Panc1 (cell line): ENCODE measurements around the gene ENDOV. TPM values are rescaled to one million over a fixed set of nuclear protein-coding genes. Genes with fewer than 3 reads are reported as not detected.

ENCODE experiments used
- ATAC-seq: fragments of 200-7000 bp; cut with Tn5 transposase; 2 replicates; pipeline ENCODE4 v1.9.1; 2020; ENCODE audit warnings: mild to moderate bottlenecking, moderate library complexity
- BruUV-seq: library from RNA; stranded (reverse); fragments of 400-500 nt; replicated peaks from 2 replicates; lab custom pipeline; 2021; lab: Mats Ljungman, UMichigan
- CTCF ChIA-PET: fragments of 300-600 bp; sonication (Branson Sonifier 250); formaldehyde crosslinking; loops from one replicate; lab custom pipeline; 2022; ENCODE audit warnings: antibody characterized with exemption; lab: Charles Lee
- POLR2A ChIA-PET: fragments of 300-600 bp; sonication (Branson Sonifier 250); formaldehyde crosslinking; loops from one replicate; lab custom pipeline; 2022; ENCODE audit warnings: antibody characterized with exemption; lab: Charles Lee
- DNase-seq: peaks from one replicate; pipeline ENCODE4 v3.0.0-alpha.2; 2010; ENCODE audit warnings: low read depth, low spot score
- H3K27ac ChIP-seq: 2 replicates; pipeline ENCODE4 v1.5.1; 2011; ENCODE audit warnings: mild to moderate bottlenecking, low read length, inconsistent platforms
- H3K27me3 ChIP-seq: fragments of 200-500 bp; sonication (Bioruptor generic); 2 replicates; pipeline ENCODE4 v1.6.0; 2014; ENCODE audit warnings: low read length, inconsistent platforms; ENCODE audit not compliant: control insufficient read depth, insufficient read depth
- H3K36me3 ChIP-seq: fragments of 200-500 bp; sonication (Bioruptor generic); 2 replicates; pipeline ENCODE4 v1.5.1; 2014; ENCODE audit warnings: inconsistent platforms, mild to moderate bottlenecking, low read length, moderate library complexity; ENCODE audit not compliant: control insufficient read depth, insufficient read depth
- H3K4me1 ChIP-seq: 2 replicates; pipeline ENCODE4 v1.5.1; 2011; ENCODE audit warnings: inconsistent platforms, mild to moderate bottlenecking, low read length, moderate library complexity; ENCODE audit not compliant: control insufficient read depth, insufficient read depth
- H3K4me3 ChIP-seq, 2 experiments: 2 replicates each; pipeline ENCODE4 v1.5.1; 2011 to 2012; ENCODE audit warnings: low read depth in 2 of 2, low read length in 2 of 2, mild to moderate bottlenecking in 2 of 2, inconsistent platforms in 1 of 2, moderate library complexity in 1 of 2
- H3K9me3 ChIP-seq: fragments of 200-500 bp; sonication (Bioruptor generic); 2 replicates; pipeline ENCODE4 v1.5.1; 2014; ENCODE audit warnings: low read depth, mild to moderate bottlenecking, inconsistent platforms, low read length, moderate library complexity; ENCODE audit not compliant: control insufficient read depth, insufficient read depth
- POLR2AphosphoS5 ChIP-seq: IDR thresholded peaks from 2 replicates; pipeline ENCODE4 v1.6.1; 2012; ENCODE audit warnings: mild to moderate bottlenecking, low read depth, low read length, moderate library complexity
- REST ChIP-seq, 2 experiments: IDR thresholded peaks; 2 replicates each; pipeline ENCODE4 v1.6.1; 2011 to 2012; ENCODE audit warnings: low read depth in 2 of 2, control low read depth in 1 of 2, low read length in 1 of 2, mild to moderate bottlenecking in 1 of 2, moderate library complexity in 1 of 2; ENCODE audit not compliant: insufficient read depth in 1 of 2
- SIN3A ChIP-seq: IDR thresholded peaks from 2 replicates; pipeline ENCODE4 v1.6.1; 2012; ENCODE audit warnings: low read depth, mild to moderate bottlenecking, low read length, moderate library complexity, borderline replicate concordance; ENCODE audit not compliant: insufficient read depth
- TCF7L2 ChIP-seq: IDR thresholded peaks from 2 replicates; pipeline ENCODE4 v1.6.1; 2011; ENCODE audit warnings: mild to moderate bottlenecking, low read depth, low read length, inconsistent platforms
- in situ Hi-C: cut with HindIII; loops from 2 replicates; pipeline ENCODE4 v1.10.0; 2016; ENCODE audit warnings: low sequenced_read_pairs, low pct_unique_long_range_greater_than_20kb
- intact Hi-C: fragments of 100-400 bp; cut with micrococcal nuclease; formaldehyde crosslinking; loops from one replicate; pipeline ENCODE4 v1.10.0; 2022; ENCODE audit not compliant: unreplicated experiment
- total RNA-seq: library from RNA; stranded (reverse); gene quantifications from one replicate; pipeline ENCODE4 v1.2.1, GENCODE V29; 2021; ENCODE audit not compliant: unreplicated experiment
- TF ChIP-seq, protein P1 (sequence below): fragments of 450-650 bp; IDR thresholded peaks from 2 replicates; pipeline ENCODE4 v1.5.1; 2017; ENCODE audit warnings: mild to moderate bottlenecking

Gene ENDOV
- total RNA-seq, 1 experiment from 2014 or later, result 37.1 TPM

GRCh38 chr17:80376531-80376930 is 38.4 kb upstream of the ENDOV start:
- ATAC-seq, result no peak
- no peaks in the 10 kb centered on the region for H3K4me1 ChIP-seq
- DNase-seq, result no peak
- TF ChIP-seq, protein P1, sequence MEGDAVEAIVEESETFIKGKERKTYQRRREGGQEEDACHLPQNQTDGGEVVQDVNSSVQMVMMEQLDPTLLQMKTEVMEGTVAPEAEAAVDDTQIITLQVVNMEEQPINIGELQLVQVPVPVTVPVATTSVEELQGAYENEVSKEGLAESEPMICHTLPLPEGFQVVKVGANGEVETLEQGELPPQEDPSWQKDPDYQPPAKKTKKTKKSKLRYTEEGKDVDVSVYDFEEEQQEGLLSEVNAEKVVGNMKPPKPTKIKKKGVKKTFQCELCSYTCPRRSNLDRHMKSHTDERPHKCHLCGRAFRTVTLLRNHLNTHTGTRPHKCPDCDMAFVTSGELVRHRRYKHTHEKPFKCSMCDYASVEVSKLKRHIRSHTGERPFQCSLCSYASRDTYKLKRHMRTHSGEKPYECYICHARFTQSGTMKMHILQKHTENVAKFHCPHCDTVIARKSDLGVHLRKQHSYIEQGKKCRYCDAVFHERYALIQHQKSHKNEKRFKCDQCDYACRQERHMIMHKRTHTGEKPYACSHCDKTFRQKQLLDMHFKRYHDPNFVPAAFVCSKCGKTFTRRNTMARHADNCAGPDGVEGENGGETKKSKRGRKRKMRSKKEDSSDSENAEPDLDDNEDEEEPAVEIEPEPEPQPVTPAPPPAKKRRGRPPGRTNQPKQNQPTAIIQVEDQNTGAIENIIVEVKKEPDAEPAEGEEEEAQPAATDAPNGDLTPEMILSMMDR, result no peak
- TF ChIP-seq POLR2AphosphoS5 (no peak), REST (IDR thresholded peaks at IDR 0.05; ENCODE audit: insufficient read depth in 1 of 2, low read depth in 2 of 2, low read length in 1 of 2) (no peak), SIN3A (no peak), TCF7L2 (no peak)
- in situ Hi-C loops (no loop called here), intact Hi-C loops (no loop called here)
- ChIA-PET POLR2A (no interaction called here), CTCF (no interaction called here)
- H3K27me3 ChIP-seq, result no peaks in the 10 kb centered on the region
- H3K9me3 ChIP-seq, result no peaks in the 10 kb centered on the region
- peaks cover 67% of the 10 kb centered on the region for H3K36me3 ChIP-seq
- no peak overlapping the region for H3K4me3 ChIP-seq
- BruUV-seq, result no TSS peak
- no peak overlapping the region for H3K27ac ChIP-seq

GRCh38 chr17:80377798-80378197 is 37.2 kb upstream of the ENDOV start:
- no TSS peak for BruUV-seq
- intact Hi-C loops (no loop called here), in situ Hi-C loops (no loop called here)
- no peak for ATAC-seq
- TF ChIP-seq SIN3A (no peak), TCF7L2 (no peak), POLR2AphosphoS5 (no peak), REST (IDR thresholded peaks at IDR 0.05; ENCODE audit: insufficient read depth in 1 of 2, low read depth in 2 of 2, low read length in 1 of 2) (no peak)
- TF ChIP-seq, protein P1, result no peak
- H3K27me3 ChIP-seq, result no peaks in the 10 kb centered on the region
- ChIA-PET POLR2A (no interaction called here), CTCF (no interaction called here)
- peaks cover 62% of the 10 kb centered on the region for H3K36me3 ChIP-seq
- no peak for DNase-seq
- no peaks in the 10 kb centered on the region for H3K4me1 ChIP-seq
- H3K4me3 ChIP-seq, result no peak overlapping the region
- H3K9me3 ChIP-seq, result no peaks in the 10 kb centered on the region
- H3K27ac ChIP-seq, result no peak overlapping the region
